Stimulated activated CD4-positive, alpha-beta T cell treated with anti-CD3 and anti-CD28 coated beads, TNF-alpha, amount 100 ng/mL, for 1 hour (primary cell): Measurements from ENCODE around the gene FLVCR2.
"Not testable (repeated sequence)": the region's sequence is repeated elsewhere in the genome, so short reads cannot be mapped to it uniquely, and the experiment has no call there.

ENCODE experiments used
- DNase-seq, 3 donors: peaks; one replicate each; pipeline ENCODE4 v3.0.0-alpha.2; 2020; ENCODE audit warnings: low read depth in 3 of 3, low spot score in 1 of 3

Gene FLVCR2

DNA sequence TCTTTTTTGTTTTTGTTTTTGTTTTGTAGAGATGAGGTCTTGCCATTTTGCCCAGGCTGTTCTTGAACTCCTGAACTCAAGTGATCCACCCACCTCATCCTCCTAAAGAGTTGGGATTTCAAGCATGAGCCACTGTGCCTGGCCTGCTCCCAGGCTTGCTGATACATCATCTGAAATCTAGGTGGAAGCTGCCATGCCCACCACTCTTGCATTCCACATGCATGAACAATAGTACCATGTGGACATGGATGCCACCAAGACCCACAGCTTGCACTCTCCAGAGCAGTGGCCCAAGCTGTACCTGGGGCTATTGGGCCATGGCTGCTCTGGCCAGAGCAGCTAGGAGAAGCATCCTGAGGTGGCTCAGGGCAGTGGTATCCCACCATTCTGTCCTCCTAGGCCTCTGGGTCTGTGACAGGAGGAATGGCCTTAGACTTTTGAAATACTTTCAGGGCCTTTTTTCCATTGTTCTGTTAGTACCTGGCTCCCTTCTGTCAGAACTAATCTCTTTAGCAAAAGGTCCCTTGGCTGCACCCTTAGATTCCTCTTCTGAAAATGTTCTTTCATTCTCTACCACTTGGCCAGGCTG, 13.7 kb downstream of the FLVCR2 start:
- DNase-seq = no peak

- DNase-seq = no peak
These were observed 16.8 kb downstream of the FLVCR2 start for GRCh38 chr14:75595226-75595625.

DNA sequence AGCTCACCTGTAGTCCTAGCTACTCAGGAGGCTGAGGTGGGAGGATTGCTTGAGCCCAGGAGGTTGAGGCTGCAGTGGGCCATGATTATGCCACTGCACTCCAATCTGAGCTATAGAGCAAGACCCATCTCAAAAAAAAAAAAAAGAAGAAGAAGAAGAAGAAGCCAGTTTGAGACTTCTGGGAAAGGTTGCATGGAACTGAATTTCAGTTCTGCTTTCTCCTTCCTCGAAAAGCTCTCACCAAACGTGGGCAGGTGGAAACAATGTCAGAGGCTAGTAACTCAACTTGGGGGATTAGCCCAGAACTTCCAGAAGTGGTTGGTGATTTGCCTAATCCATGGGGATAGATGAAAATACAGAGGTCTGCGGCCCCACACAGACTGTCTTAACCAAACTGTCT, 18.7 kb downstream of the FLVCR2 start:
- DNase-seq = no peak

DNA sequence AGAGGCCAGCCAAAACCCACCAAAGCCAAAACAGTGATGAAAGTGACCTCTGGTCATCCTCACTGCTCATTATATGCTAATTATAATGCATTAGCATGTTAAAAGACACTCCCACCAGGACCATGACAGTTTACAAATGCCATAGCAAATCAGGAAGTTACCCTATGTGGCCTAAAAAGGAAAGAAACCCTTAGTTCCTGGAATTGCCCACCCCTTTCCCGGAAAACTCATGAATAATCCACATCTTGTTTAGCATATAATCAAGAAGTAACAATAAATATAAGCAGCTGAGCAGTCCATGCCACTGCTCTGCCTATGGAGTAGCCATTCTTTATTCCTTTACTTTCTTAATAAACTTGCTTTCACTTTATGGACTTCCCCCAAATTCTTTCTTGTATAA, 21.7 kb downstream of the FLVCR2 start:
- not testable (repeated sequence) for DNase-seq

DNA sequence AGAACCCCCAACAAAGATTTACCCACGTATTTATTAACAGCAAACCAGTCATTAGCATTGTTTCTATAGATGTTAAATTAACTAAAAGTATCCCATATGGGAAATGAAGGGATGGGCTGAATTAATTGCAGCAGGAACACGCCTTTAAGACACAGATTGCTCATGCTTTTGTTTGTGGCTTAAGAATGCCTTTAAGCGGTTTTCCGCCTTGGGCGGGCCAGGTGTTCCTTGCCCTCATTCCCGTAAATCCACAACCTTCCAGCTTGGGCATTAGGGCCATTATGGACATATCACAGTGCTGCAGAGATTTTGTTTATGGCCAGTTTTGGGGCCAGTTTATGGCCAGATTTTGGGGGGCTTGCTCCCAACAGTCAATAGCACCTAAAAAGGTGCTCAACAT, 22.6 kb downstream of the FLVCR2 start:
- DNase-seq = not testable (repeated sequence)

GRCh38 chr14:75602503-75602902, 24.1 kb downstream of the FLVCR2 start:
- no peak for DNase-seq

- no peak for DNase-seq
These were observed 26.8 kb downstream of the FLVCR2 start for GRCh38 chr14:75604979-75605851.

GRCh38 chr14:75605916-75606315, 27.5 kb downstream of the FLVCR2 start:
- DNase-seq = no peak

DNA sequence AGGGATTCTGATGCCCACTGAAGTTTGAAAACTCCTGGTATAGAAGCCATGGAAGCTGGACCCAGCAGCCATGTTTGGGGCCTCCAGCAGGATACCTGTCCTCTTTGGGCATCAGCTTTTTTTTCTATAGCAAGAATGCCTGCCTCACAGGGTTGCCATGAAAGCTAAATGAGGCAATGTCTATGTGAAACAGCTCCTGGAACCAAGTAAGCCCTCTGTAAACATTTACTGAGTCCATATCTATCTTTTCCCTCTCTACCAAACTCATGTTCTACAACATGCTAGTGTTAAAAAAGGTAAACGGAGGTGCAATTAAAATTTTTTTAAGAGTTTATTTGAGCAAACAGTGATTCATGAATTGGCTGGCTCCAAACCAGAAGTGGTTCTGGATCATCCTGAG, 28.6 kb downstream of the FLVCR2 start:
- DNase-seq = no peak

GRCh38 chr14:75607842-75608640, 29.6 kb downstream of the FLVCR2 start:
- DNase-seq = no peak

GRCh38 chr14:75609116-75609515, 30.7 kb downstream of the FLVCR2 start:
- DNase-seq = no peak

- no peak for DNase-seq
These were observed 31.4 kb downstream of the FLVCR2 start for GRCh38 chr14:75609606-75610475.

DNA sequence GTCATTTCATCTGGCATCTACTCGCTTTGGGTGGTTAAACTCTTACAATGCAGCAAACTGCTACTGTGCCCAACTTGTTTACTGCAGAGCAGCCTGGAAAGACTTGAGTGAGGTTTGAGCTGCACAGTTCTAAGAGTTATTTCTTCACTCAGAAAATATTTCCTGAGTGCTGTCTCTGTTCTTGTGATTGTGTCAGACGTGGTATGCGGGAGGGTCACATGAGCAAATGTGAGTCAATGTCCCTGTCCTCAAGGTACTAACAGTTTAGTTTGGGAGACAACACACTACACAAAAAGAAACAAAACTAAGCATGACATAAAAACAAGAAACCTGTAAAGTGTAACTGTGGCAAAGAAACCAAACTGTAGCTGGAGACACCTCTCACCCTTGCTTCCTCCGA, 32.4 kb downstream of the FLVCR2 start:
- DNase-seq = no peak

GRCh38 chr14:75612157-75612556, 33.7 kb downstream of the FLVCR2 start:
- no peak for DNase-seq

DNA sequence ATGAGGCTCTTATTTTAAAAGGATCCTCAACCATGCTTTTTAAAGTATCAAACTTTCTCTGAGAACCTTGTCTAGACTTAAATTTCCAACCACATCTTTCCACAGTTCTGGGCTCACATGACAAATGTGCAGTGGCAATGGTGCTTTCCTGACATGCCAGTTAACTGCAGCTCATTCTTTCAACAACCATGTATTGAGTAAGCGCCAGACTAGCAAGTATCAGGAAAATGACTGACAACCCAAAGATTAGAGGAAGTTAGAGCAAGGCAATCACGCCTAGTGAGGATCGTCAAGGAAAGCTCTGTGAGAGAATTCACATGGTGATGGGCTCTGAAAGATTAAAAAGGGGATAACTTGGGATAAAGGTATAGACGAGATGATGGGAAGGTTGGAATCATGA, 35.8 kb downstream of the FLVCR2 start:
- no peak for DNase-seq

- no peak for DNase-seq
These were observed 36.8 kb downstream of the FLVCR2 start for GRCh38 chr14:75615200-75615599.

GRCh38 chr14:75619548-75619947, 41.1 kb downstream of the FLVCR2 start:
- DNase-seq = no peak

DNA sequence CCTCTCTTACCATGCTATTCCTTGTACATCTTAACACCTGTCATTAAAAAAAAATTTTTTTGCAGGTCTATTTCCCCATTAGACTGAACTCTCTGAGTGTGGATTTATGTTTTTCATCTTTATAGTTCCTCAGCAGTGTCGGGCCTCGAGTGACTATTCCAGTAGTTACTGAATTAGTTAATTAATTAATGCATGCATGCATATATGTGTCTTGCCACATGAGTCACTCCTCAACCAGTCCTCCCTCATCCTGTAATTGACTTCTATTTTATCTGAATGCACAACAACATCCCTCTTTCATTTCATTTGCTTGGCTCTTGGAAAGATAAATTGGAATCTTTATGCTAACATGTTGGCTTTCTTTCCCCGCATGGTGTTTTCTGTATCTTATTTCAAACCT, 46.6 kb downstream of the FLVCR2 start:
- DNase-seq = no peak

- no peak for DNase-seq
These were observed 48.0 kb downstream of the FLVCR2 start for GRCh38 chr14:75626396-75626795.

- DNase-seq = no peak
These were observed 48.4 kb downstream of the FLVCR2 start for GRCh38 chr14:75626863-75627262.

GRCh38 chr14:75627406-75627805, 49.0 kb downstream of the FLVCR2 start:
- DNase-seq = no peak
